Spleen (tissue), 11 donors: Measurements from ENCODE around the gene VGLL3. TPM values are rescaled to one million over a fixed set of nuclear protein-coding genes. Genes with fewer than 3 reads are reported as not detected.

Source experiments
- DNase-seq: peaks from one replicate; pipeline ENCODE4 v3.0.0-alpha.2; 2020
- H3K27ac ChIP-seq, 8 donors: fragments of 200-600 bp; sonication (generic) in 7 of 8; 1 replicate in 4 of 8; 2 replicates in 4 of 8; pipeline versions ENCODE4 v1.5.0 to v1.8.0; 2016 to 2021; ENCODE audit warnings: inconsistent platforms in 4 of 8, mild to moderate bottlenecking in 4 of 8, moderate library complexity in 1 of 8
- H3K27me3 ChIP-seq, 7 donors: fragments of 200-600 bp; sonication (generic) in 6 of 7; replicated peaks in 1 of 7; 1 replicate in 4 of 7; 2 replicates in 3 of 7; pipeline versions ENCODE4 v1.5.0 to v1.8.0; 2016 to 2021; ENCODE audit warnings: inconsistent platforms in 3 of 7, mild to moderate bottlenecking in 1 of 7
- H3K36me3 ChIP-seq, 6 donors: fragments of 200-600 bp; sonication (generic) in 5 of 6; 1 replicate in 4 of 6; 2 replicates in 2 of 6; pipeline versions ENCODE4 v1.5.0 to v1.8.0; 2016 to 2021; ENCODE audit warnings: inconsistent platforms in 2 of 6
- H3K4me1 ChIP-seq, 6 donors: fragments of 200-600 bp; sonication (generic) in 5 of 6; 1 replicate in 3 of 6; 2 replicates in 3 of 6; pipeline versions ENCODE4 v1.5.0 to v1.8.0; 2016 to 2021; ENCODE audit warnings: inconsistent platforms in 3 of 6
- H3K4me3 ChIP-seq, 8 donors: fragments of 200-600 bp; sonication (generic) in 7 of 8; 1 replicate in 4 of 8; 2 replicates in 4 of 8; pipeline versions ENCODE4 v1.5.0 to v1.8.0; 2016 to 2021; ENCODE audit warnings: inconsistent platforms in 4 of 8, mild to moderate bottlenecking in 4 of 8, moderate library complexity in 2 of 8
- H3K9me3 ChIP-seq, 8 donors: fragments of 200-600 bp; sonication (generic) in 7 of 8; 1 replicate in 4 of 8; 2 replicates in 4 of 8; pipeline versions ENCODE4 v1.5.0 to v1.8.0; 2016 to 2021; ENCODE audit warnings: inconsistent platforms in 4 of 8
- POLR2A ChIP-seq, 3 donors: fragments of 450-650 bp; IDR thresholded peaks; one replicate each; pipeline ENCODE4 v1.5.1; 2017; ENCODE audit warnings: antibody characterized with exemption in 3 of 3, mild to moderate bottlenecking in 1 of 3
- POLR2AphosphoS5 ChIP-seq, 3 donors: sonication (generic); formaldehyde crosslinking; IDR thresholded peaks; one replicate each; pipeline ENCODE4 v1.5.1; 2017; ENCODE audit warnings: antibody characterized with exemption in 3 of 3
- WGBS, 5 donors: extraction: QIAGEN DNeasy Blood & Tissue Kit in 3 of 5; methylation state at CpG; one replicate each; pipeline versions ENCODE4 v1.1.5 to v1.1.7; 2013 to 2018; 5-methylcytosine and 5-hydroxymethylcytosine counted together
- intact Hi-C: fragments of 100-400 bp; cut with DNase I; formaldehyde crosslinking; loops from one replicate; pipeline ENCODE4 v1.15.0; 2023; ENCODE audit warnings: low total_unique reads
- polyA plus RNA-seq, 3 donors: library from polyadenylated mRNA; stranded (reverse); fragments of 200-250 nt; gene quantifications; one replicate each; pipeline ENCODE4 v1.2.1, GENCODE V29; 2013
- total RNA-seq, 7 donors: library from RNA; depleted of rRNA in 3 of 7; stranded (reverse); fragments of >200 nt in 3 of 7; fragmentation: NEBNext Ultra II Directional in 4 of 7; extraction: Animal tissue kit (Norgen Biotek cat#: 25700) in 4 of 7; gene quantifications; one replicate each; pipeline versions ENCODE4 v1.1.0 to v1.2.1, GENCODE V29; 2016 to 2021
- TF ChIP-seq, protein P1 (sequence below), 11 experiments: fragments of 200-600 bp in 7 of 11; fragments of 450-650 bp in 4 of 11; sonication (generic) in 4 of 11; IDR thresholded peaks in 8 of 11; conservative IDR thresholded peaks in 3 of 11; 1 replicate in 7 of 11; 2 replicates in 4 of 11; pipeline versions ENCODE4 v1.4.0 to v1.8.0; 2016 to 2021; ENCODE audit warnings: antibody characterized with exemption in 11 of 11, inconsistent platforms in 4 of 11, mild to moderate bottlenecking in 1 of 11
- donor health status: healthy with polysubstance abuse.
- donor health status: DM: no; HTN: no; CAD: no; lungs with moderate emphysema.
- donor health status: DM: no; HTN: no; CAD: no.
- donor health status: Bipolar disorder and iron deficiency.
- donor health status: healthy.
- donor health status: DM: no; HTN: no; CAD: no.
- donor health status: DM: yes; HTN: yes; CAD: no.

The VGLL3 gene
- total and polyA plus RNA-seq, 10 donors = 0.26 to 9.9 (median 2.2) TPM

DNA sequence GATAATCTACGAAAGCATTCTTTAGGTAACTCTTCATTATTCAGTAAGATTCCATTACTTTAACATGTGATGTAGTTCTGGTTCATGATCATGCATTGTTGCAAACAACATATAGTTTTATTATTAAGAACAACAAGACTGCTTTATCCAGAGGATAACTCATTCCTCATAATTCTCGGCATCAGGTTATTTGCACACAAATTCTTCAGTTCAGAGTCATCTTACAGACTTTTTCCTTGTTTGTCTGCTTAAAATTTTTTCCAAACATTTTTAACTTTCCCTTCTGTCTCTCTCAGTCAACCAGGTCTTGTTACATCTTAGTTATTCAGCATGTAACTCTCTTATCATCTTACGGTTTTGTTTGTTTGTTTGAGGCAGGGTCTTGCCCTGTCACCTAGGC, 60.1 kb downstream of the VGLL3 start:
- Histone ChIP-seq H3K9me3 (no peaks in the 10 kb centered on the region), H3K4me1 (no peaks in the 10 kb centered on the region), H3K27me3 (no peaks in the 10 kb centered on the region), H3K27ac (no peak overlapping the region), H3K36me3 (no peaks in the 10 kb centered on the region), H3K4me3 (no peak overlapping the region)
- intact Hi-C loops = no loop called here
- 79 to 86% (median 85%) methylated on average over 3 of the region's 3 CpGs for WGBS, 5 donors
- TF ChIP-seq POLR2AphosphoS5 (IDR thresholded peaks at IDR 0.05) (no peak), POLR2A (IDR thresholded peaks at IDR 0.05) (no peak)
- TF ChIP-seq, protein P1, sequence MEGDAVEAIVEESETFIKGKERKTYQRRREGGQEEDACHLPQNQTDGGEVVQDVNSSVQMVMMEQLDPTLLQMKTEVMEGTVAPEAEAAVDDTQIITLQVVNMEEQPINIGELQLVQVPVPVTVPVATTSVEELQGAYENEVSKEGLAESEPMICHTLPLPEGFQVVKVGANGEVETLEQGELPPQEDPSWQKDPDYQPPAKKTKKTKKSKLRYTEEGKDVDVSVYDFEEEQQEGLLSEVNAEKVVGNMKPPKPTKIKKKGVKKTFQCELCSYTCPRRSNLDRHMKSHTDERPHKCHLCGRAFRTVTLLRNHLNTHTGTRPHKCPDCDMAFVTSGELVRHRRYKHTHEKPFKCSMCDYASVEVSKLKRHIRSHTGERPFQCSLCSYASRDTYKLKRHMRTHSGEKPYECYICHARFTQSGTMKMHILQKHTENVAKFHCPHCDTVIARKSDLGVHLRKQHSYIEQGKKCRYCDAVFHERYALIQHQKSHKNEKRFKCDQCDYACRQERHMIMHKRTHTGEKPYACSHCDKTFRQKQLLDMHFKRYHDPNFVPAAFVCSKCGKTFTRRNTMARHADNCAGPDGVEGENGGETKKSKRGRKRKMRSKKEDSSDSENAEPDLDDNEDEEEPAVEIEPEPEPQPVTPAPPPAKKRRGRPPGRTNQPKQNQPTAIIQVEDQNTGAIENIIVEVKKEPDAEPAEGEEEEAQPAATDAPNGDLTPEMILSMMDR (IDR thresholded peaks at IDR 0.05 in 8 of 11, conservative IDR thresholded peaks at IDR 0.05 in 3 of 11) = no peak
- DNase-seq = no peak

DNA sequence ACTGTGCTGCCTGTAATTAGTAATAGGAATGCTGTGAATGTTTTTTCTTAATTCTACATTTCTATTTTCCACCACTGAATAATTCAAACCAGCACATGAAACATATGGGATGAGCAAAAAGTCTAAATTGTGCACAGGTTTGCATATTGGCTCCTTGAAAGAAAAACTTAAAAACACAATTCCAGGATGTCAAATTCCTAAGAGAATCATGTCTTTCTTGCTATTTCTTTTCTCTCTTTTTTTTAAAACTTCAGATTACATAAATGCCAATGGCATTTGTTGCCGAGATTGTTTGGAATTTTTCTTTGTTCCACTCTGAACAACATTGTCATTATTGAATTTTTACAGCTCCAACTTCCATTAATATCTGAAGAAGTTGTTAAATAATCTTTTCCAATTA, 60.8 kb downstream of the VGLL3 start:
- intact Hi-C loops = no loop called here
- H3K4me3 ChIP-seq = no peak overlapping the region
- no peak for DNase-seq
- no peak overlapping the region for H3K27ac ChIP-seq
- 52 to 82% (median 77%) methylated on average over 1 of the region's 1 CpG for WGBS, 5 donors
- no peaks in the 10 kb centered on the region for H3K4me1 ChIP-seq
- no peaks in the 10 kb centered on the region for H3K36me3 ChIP-seq
- H3K9me3 ChIP-seq = no peaks in the 10 kb centered on the region
- TF ChIP-seq POLR2A (IDR thresholded peaks at IDR 0.05) (no peak), POLR2AphosphoS5 (IDR thresholded peaks at IDR 0.05) (no peak)
- TF ChIP-seq, protein P1 (IDR thresholded peaks at IDR 0.05 in 8 of 11, conservative IDR thresholded peaks at IDR 0.05 in 3 of 11) = no peak
- no peaks in the 10 kb centered on the region for H3K27me3 ChIP-seq

DNA sequence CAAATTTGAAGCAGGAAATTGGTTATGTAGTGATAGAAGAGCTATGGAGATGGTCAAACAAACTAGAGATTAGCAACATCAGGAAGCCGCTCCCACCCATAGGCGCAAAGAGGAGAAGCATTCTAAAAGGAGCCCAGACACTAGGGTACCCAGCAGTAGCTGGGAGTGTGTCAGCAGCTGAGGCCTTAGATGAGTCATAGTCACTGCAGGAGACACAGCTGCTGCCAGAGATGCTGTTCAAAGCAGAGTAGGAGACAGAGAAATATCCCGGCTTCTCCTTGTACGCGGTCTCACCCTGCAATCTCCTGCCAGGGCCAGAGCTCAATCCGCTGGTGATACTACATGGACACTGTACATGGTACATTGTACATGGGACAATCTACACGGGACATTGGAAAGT, 61.9 kb downstream of the VGLL3 start:
- TF ChIP-seq POLR2AphosphoS5 (IDR thresholded peaks at IDR 0.05) = no peak
- TF ChIP-seq POLR2A (IDR thresholded peaks at IDR 0.05) = no peak
- TF ChIP-seq, protein P1 (IDR thresholded peaks at IDR 0.05 in 8 of 11, conservative IDR thresholded peaks at IDR 0.05 in 3 of 11) = no peak
- no peak overlapping the region for H3K27ac ChIP-seq
- no peak overlapping the region for H3K4me3 ChIP-seq
- no peaks in the 10 kb centered on the region for H3K9me3 ChIP-seq
- H3K27me3 ChIP-seq = no peaks in the 10 kb centered on the region
- 90 to 97% (median 92%) methylated on average over 7 of the region's 7 CpGs for WGBS, 5 donors
- intact Hi-C loops = no loop called here
- H3K4me1 ChIP-seq = no peaks in the 10 kb centered on the region
- no peaks in the 10 kb centered on the region for H3K36me3 ChIP-seq
- no peak for DNase-seq

DNA sequence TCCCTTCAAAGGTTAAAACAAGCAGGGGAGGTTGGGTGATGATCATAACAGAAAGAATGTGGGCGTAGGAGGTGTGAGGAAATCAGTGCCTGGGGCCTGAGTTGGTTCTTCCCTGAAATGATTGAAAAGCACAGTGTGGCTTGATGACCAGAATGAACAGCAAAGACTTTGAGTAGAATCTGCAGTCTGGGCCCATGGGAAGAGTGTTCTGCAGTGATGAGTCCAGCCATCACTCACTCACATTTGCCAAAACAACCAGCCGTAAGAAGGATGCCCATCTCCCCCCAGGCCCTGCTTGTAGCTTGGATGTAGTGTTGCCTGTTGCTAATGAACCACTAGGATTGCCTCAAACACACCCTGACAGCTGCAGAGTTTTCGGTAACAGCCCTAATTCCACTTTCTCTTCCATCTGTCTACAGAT, 67.9 kb downstream of the VGLL3 start:
- Histone ChIP-seq H3K9me3 (no peaks in the 10 kb centered on the region), H3K4me1 (no peaks in the 10 kb centered on the region), H3K27ac (no peak overlapping the region), H3K36me3 (no peaks in the 10 kb centered on the region), H3K4me3 (no peak overlapping the region), H3K27me3 (no peaks in the 10 kb centered on the region)
- TF ChIP-seq POLR2A (IDR thresholded peaks at IDR 0.05) (no peak), POLR2AphosphoS5 (IDR thresholded peaks at IDR 0.05) (no peak)
- TF ChIP-seq, protein P1 (IDR thresholded peaks at IDR 0.05 in 8 of 11, conservative IDR thresholded peaks at IDR 0.05 in 3 of 11) = no peak
- intact Hi-C loops = no loop called here
- DNase-seq = no peak
- 66 to 83% (median 74%) methylated on average over 3 of the region's 3 CpGs for WGBS, 5 donors
